Colonic mucosa (tissue), 4 donors: ENCODE results near the gene RETSAT. TPM values are rescaled to one million over a fixed set of nuclear protein-coding genes. Genes with fewer than 3 reads are reported as not detected.
A peak's percentile ranks its signal among the peaks of the same experiment; 100 is the strongest.

Experiments used
- DNase-seq: peaks from one replicate; pipeline ENCODE4 v3.0.0-alpha.2; 2020
- H3K27ac ChIP-seq: fragments of 200-600 bp; one replicate; pipeline ENCODE4 v1.8.0; 2021
- H3K27me3 ChIP-seq: fragments of 200-600 bp; one replicate; pipeline ENCODE4 v1.8.0; 2021
- H3K36me3 ChIP-seq: fragments of 200-600 bp; one replicate; pipeline ENCODE4 v1.8.0; 2021
- H3K4me1 ChIP-seq: fragments of 200-600 bp; one replicate; pipeline ENCODE4 v1.8.0; 2021; ENCODE audit warnings: mild to moderate bottlenecking
- H3K4me3 ChIP-seq: fragments of 200-600 bp; one replicate; pipeline ENCODE4 v1.8.0; 2021
- H3K9ac ChIP-seq, 2 donors: one replicate each; pipeline ENCODE4 v1.7.0; 2013; ENCODE audit warnings: control low read depth in 2 of 2, low read depth in 2 of 2, low read length in 2 of 2
- H3K9me3 ChIP-seq: fragments of 200-600 bp; one replicate; pipeline ENCODE4 v1.8.0; 2021
- intact Hi-C: fragments of 100-400 bp; cut with DNase I; formaldehyde crosslinking; loops from one replicate; pipeline ENCODE4 v1.14.1; 2022
- total RNA-seq, 2 donors: library from RNA; stranded (reverse); fragmentation: NEBNext Ultra II Directional in 1 of 2; extraction: Animal tissue kit (Norgen Biotek cat#: 25700) in 1 of 2; gene quantifications; one replicate each; pipeline ENCODE4 v1.2.1, GENCODE V29; 2021
- TF ChIP-seq, protein P1 (sequence below): fragments of 200-600 bp; IDR thresholded peaks from one replicate; pipeline ENCODE4 v1.8.0; 2022; ENCODE audit warnings: antibody characterized with exemption, mild to moderate bottlenecking
- donor health status: healthy.
- donor health status: DM: no; HTN: no; CAD: no.
- donor health status: DM: no; HTN: no; CAD: no.

Gene RETSAT
- total RNA-seq, 2 donors from 2014 or later = 145 to 190 TPM

- TF ChIP-seq, protein P1, sequence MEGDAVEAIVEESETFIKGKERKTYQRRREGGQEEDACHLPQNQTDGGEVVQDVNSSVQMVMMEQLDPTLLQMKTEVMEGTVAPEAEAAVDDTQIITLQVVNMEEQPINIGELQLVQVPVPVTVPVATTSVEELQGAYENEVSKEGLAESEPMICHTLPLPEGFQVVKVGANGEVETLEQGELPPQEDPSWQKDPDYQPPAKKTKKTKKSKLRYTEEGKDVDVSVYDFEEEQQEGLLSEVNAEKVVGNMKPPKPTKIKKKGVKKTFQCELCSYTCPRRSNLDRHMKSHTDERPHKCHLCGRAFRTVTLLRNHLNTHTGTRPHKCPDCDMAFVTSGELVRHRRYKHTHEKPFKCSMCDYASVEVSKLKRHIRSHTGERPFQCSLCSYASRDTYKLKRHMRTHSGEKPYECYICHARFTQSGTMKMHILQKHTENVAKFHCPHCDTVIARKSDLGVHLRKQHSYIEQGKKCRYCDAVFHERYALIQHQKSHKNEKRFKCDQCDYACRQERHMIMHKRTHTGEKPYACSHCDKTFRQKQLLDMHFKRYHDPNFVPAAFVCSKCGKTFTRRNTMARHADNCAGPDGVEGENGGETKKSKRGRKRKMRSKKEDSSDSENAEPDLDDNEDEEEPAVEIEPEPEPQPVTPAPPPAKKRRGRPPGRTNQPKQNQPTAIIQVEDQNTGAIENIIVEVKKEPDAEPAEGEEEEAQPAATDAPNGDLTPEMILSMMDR = no peak
- H3K4me3 ChIP-seq = no peak overlapping the region
- intact Hi-C loops = loop anchor here (10.0 kb wide), 1 partner anchor 160 kb away; no protein-coding TSS in a partner anchor
These were observed 40.6 kb upstream of the RETSAT start for GRCh38 chr2:85394976-85395375.

GRCh38 chr2:85394261-85394681 is 39.9 kb upstream of the RETSAT start:
- Histone ChIP-seq H3K9ac (no peak overlapping the region), H3K27me3 (no peaks in the 10 kb centered on the region), H3K27ac (no peak overlapping the region), H3K4me1 (no peaks in the 10 kb centered on the region), H3K36me3 (no peaks in the 10 kb centered on the region), H3K9me3 (no peaks in the 10 kb centered on the region), H3K4me3 (no peak overlapping the region)
- TF ChIP-seq, protein P1 = no peak
- intact Hi-C loops = loop anchor here (10.0 kb wide), 1 partner anchor 161 kb away; no protein-coding TSS in a partner anchor
- DNase-seq = no peak

More at GRCh38 chr2:85394976-85395375, 40.6 kb upstream of the RETSAT start:
- Histone ChIP-seq H3K9ac (no peak overlapping the region), H3K27ac (no peak overlapping the region), H3K36me3 (no peaks in the 10 kb centered on the region), H3K27me3 (no peaks in the 10 kb centered on the region), H3K9me3 (no peaks in the 10 kb centered on the region), H3K4me1 (no peaks in the 10 kb centered on the region)
- DNase-seq = no peak

- intact Hi-C loops = loop anchor here (10.0 kb wide), 1 partner anchor 161 kb away; no protein-coding TSS in a partner anchor
- H3K9ac ChIP-seq = no peak overlapping the region
- H3K27ac ChIP-seq = no peak overlapping the region
- H3K4me3 ChIP-seq = no peak overlapping the region
- no peak for DNase-seq
- no peaks in the 10 kb centered on the region for H3K4me1 ChIP-seq
- TF ChIP-seq, protein P1 = no peak
- H3K27me3 ChIP-seq = no peaks in the 10 kb centered on the region
- no peaks in the 10 kb centered on the region for H3K36me3 ChIP-seq
- no peaks in the 10 kb centered on the region for H3K9me3 ChIP-seq
These were observed 39.5 kb upstream of the RETSAT start for GRCh38 chr2:85393836-85394235.

GRCh38 chr2:85390941-85391669 is 36.8 kb upstream of the RETSAT start:
- Histone ChIP-seq H3K4me1 (no peaks in the 10 kb centered on the region), H3K9ac (no peak overlapping the region), H3K9me3 (no peaks in the 10 kb centered on the region), H3K36me3 (no peaks in the 10 kb centered on the region), H3K4me3 (no peak overlapping the region), H3K27ac (no peak overlapping the region), H3K27me3 (no peaks in the 10 kb centered on the region)
- intact Hi-C loops = loop anchor here (10.0 kb wide), 1 partner anchor 164 kb away; no protein-coding TSS in a partner anchor
- peak; percentile 79 for DNase-seq
- TF ChIP-seq, protein P1 = peak; percentile 58

DNA sequence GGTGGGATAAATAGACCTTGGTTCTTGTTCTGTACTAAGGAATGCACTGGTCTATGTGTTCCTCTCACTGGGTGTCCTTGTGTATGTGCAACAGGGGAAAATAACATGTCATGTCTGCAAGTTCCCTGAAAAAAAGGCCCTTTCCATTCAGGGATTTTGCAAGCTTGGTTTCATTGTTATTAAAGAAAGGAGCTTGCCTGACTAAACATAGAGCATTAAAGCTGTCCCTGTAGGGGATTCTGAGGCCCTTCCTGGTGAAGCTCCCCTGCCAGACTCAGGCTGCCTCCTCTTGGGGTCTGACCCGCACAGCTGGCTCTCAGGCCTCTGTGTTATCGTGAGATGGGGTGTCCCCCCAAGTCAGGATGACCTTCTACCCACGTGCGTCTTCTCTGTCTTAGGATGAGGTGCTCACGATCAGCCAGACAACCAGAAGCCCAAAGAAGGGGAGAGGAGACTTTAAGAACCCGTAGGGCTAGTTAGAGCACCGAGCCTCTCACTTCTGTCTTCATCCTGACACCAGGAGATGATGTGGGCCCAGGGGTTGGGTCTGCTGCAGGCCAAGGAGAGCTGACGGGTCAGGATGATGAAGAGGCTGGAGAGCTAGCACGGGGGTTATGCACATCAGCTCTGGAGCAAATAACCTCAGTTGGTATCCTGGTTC is 34.7 kb upstream of the RETSAT start:
- no peak overlapping the region for H3K9ac ChIP-seq
- H3K27ac ChIP-seq = no peak overlapping the region
- TF ChIP-seq, protein P1 = no peak
- intact Hi-C loops = no loop called here
- H3K9me3 ChIP-seq = no peaks in the 10 kb centered on the region
- no peak for DNase-seq
- no peak overlapping the region for H3K4me3 ChIP-seq
- H3K4me1 ChIP-seq = no peaks in the 10 kb centered on the region
- no peaks in the 10 kb centered on the region for H3K27me3 ChIP-seq
- H3K36me3 ChIP-seq = no peaks in the 10 kb centered on the region
